Right forelimb (tissue), 1 donor: Measurements from ENCODE around the gene ARHGAP27.
"Not testable (repeated sequence)": the region's sequence is repeated elsewhere in the genome, so short reads cannot be mapped to it uniquely, and the experiment has no call there.

Source experiments
- DNase-seq: peaks from one replicate; pipeline ENCODE4 v3.0.0-alpha.2; 2018

Gene ARHGAP27

GRCh38 chr17:45432405-45433158 lies at the start of gene ARHGAP27:
Gene ARHGAP27, minus strand, starts transcription at chr17:45432870. Its CDS starts 2,591 bp downstream, at chr17:45430279.
- peak; percentile 52 for DNase-seq

- DNase-seq, result not testable (repeated sequence)
Observed at GRCh38 chr17:45482317-45482716, 49.6 kb upstream of the ARHGAP27 start.

- not testable (repeated sequence) for DNase-seq
Observed at GRCh38 chr17:45475436-45475835, 42.8 kb upstream of the ARHGAP27 start.

GRCh38 chr17:45472249-45472648 lies 39.6 kb upstream of the ARHGAP27 start:
- not testable (repeated sequence) for DNase-seq

GRCh38 chr17:45469204-45469563 lies 36.5 kb upstream of the ARHGAP27 start:
- not testable (repeated sequence) for DNase-seq

GRCh38 chr17:45468293-45469203 lies 35.9 kb upstream of the ARHGAP27 start:
- not testable (repeated sequence) for DNase-seq

GRCh38 chr17:45461524-45462327 lies 29.1 kb upstream of the ARHGAP27 start:
- DNase-seq, result not testable (repeated sequence)

GRCh38 chr17:45460422-45460821 lies 27.8 kb upstream of the ARHGAP27 start:
- DNase-seq, result not testable (repeated sequence)

GRCh38 chr17:45454341-45454740 lies 21.7 kb upstream of the ARHGAP27 start:
- DNase-seq, result not testable (repeated sequence)

- DNase-seq, result not testable (repeated sequence)
Observed at GRCh38 chr17:45453731-45454130, 21.1 kb upstream of the ARHGAP27 start.

GRCh38 chr17:45453225-45453534 lies 20.5 kb upstream of the ARHGAP27 start:
- not testable (repeated sequence) for DNase-seq

- DNase-seq, result not testable (repeated sequence)
Observed at GRCh38 chr17:45452329-45453224, 19.9 kb upstream of the ARHGAP27 start.

GRCh38 chr17:45451660-45452059 lies 19.0 kb upstream of the ARHGAP27 start:
- not testable (repeated sequence) for DNase-seq

GRCh38 chr17:45451131-45451530 lies 18.5 kb upstream of the ARHGAP27 start:
- no peak for DNase-seq

GRCh38 chr17:45449708-45450329 lies 17.1 kb upstream of the ARHGAP27 start:
- DNase-seq, result not testable (repeated sequence)

GRCh38 chr17:45449260-45449659 lies 16.6 kb upstream of the ARHGAP27 start:
- DNase-seq, result not testable (repeated sequence)

- DNase-seq, result not testable (repeated sequence)
Observed at GRCh38 chr17:45448483-45448882, 15.8 kb upstream of the ARHGAP27 start.

GRCh38 chr17:45448066-45448465 lies 15.4 kb upstream of the ARHGAP27 start:
- not testable (repeated sequence) for DNase-seq

- not testable (repeated sequence) for DNase-seq
Observed at GRCh38 chr17:45447650-45448049, 15.0 kb upstream of the ARHGAP27 start.

GRCh38 chr17:45446872-45447625 lies 14.4 kb upstream of the ARHGAP27 start:
- DNase-seq, result not testable (repeated sequence)
